ENCODE data around the gene APCDD1L. TPM values are rescaled to one million over a fixed set of nuclear protein-coding genes. Genes with fewer than 3 reads are reported as not detected.

The APCDD1L gene
- total RNA-seq, 4 donors from 2014 or later = 0.07 to 0.22 TPM; not detected in 2

DNA sequence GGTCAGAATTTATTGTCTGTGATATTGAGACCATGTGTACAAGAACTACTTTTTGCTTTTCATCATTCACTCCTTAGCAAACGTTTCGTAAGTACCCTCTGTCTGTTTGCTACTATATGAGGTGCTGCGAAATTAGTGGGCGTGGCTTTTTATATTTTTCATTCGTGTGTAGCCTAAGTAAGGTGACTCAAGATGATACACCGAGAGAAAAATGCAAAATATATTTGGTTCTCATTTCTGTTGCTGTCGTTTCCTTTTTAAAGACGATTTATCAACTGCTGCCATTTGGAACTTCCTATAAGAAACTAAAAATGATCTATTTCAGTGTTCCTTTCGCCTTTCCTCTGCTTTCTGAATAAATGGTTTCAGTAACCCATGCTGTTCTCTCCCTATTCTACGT lies 64.9 kb downstream of the APCDD1L start:
- Histone ChIP-seq H3K27ac (no peak overlapping the region), H3K27me3 (no peaks in the 10 kb centered on the region), H3K4me1 (no peaks in the 10 kb centered on the region), H3K4me3 (no peak overlapping the region), H3K36me3 (peaks cover 0 to 21% of the 10 kb centered on the region in 2 donors), H3K9me3 (no peaks in the 10 kb centered on the region)
- DNase-seq (no peak), ATAC-seq (no peak)
- intact Hi-C loops (cut with DNase I; ENCODE audit: low total_unique reads) = no loop called here
- no peak for TF ChIP-seq POLR2A (IDR thresholded peaks at IDR 0.05)
- TF ChIP-seq, protein P1, sequence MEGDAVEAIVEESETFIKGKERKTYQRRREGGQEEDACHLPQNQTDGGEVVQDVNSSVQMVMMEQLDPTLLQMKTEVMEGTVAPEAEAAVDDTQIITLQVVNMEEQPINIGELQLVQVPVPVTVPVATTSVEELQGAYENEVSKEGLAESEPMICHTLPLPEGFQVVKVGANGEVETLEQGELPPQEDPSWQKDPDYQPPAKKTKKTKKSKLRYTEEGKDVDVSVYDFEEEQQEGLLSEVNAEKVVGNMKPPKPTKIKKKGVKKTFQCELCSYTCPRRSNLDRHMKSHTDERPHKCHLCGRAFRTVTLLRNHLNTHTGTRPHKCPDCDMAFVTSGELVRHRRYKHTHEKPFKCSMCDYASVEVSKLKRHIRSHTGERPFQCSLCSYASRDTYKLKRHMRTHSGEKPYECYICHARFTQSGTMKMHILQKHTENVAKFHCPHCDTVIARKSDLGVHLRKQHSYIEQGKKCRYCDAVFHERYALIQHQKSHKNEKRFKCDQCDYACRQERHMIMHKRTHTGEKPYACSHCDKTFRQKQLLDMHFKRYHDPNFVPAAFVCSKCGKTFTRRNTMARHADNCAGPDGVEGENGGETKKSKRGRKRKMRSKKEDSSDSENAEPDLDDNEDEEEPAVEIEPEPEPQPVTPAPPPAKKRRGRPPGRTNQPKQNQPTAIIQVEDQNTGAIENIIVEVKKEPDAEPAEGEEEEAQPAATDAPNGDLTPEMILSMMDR (IDR thresholded peaks at IDR 0.05 in 4 of 5, conservative IDR thresholded peaks at IDR 0.05 in 1 of 5) = no peak
- in situ Hi-C loops (cut with MboI; ENCODE audit: low sequenced_read_pairs in 4 of 4) = no loop called here

DNA sequence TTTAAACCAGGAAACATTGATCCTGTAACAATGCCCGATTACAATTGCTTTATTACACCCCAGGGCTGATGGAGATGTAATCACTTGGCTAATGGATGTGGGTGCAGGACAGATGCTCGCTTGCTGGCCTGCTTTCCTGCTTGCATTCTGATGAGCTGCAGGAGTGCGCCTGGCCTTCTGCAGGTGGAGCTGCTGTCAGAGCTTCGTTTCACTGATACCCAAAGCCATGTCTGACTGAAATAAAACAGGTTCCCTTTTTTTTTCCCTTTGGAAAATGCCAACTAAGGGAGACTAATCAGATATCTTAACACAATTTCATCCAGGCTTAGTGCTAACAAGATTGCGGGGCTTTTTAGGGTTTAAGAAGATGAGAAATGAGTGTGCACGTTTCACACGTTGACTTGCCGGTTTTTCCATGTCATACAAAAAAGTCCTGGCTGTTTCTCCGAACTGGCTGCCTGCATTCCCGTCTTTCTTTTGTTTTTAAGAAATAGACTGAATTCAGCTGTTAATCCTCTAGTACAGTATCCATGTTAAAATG lies 65.4 kb downstream of the APCDD1L start:
- no peaks in the 10 kb centered on the region for H3K27me3 ChIP-seq
- in situ Hi-C loops (cut with MboI; ENCODE audit: low sequenced_read_pairs in 4 of 4) (loop anchor here (10.0 kb wide), 2 partner anchors 205 to 215 kb away; no protein-coding TSS in a partner anchor), intact Hi-C loops (cut with DNase I; ENCODE audit: low total_unique reads) (loop anchor here (10.0 kb wide), 1 partner anchor 145 kb away; the partner anchor contains the start of gene RAB22A)
- no peak for TF ChIP-seq POLR2A (IDR thresholded peaks at IDR 0.05)
- TF ChIP-seq, protein P1 (IDR thresholded peaks at IDR 0.05 in 4 of 5, conservative IDR thresholded peaks at IDR 0.05 in 1 of 5) = no peak
- peaks cover 0 to 26% of the 10 kb centered on the region in 2 donors for H3K36me3 ChIP-seq
- H3K4me3 ChIP-seq = no peak overlapping the region
- no peaks in the 10 kb centered on the region for H3K4me1 ChIP-seq
- no peak for DNase-seq
- H3K27ac ChIP-seq = no peak overlapping the region
- no peak for ATAC-seq
- no peaks in the 10 kb centered on the region for H3K9me3 ChIP-seq

- no peak for TF ChIP-seq POLR2A (IDR thresholded peaks at IDR 0.05)
- TF ChIP-seq, protein P1 (IDR thresholded peaks at IDR 0.05 in 4 of 5, conservative IDR thresholded peaks at IDR 0.05 in 1 of 5) = no peak
- H3K36me3 ChIP-seq = peaks cover 0 to 34% of the 10 kb centered on the region in 2 donors
- no peak overlapping the region for H3K4me3 ChIP-seq
- H3K27ac ChIP-seq = no peak overlapping the region
- no peaks in the 10 kb centered on the region for H3K9me3 ChIP-seq
- intact Hi-C loops (cut with DNase I; ENCODE audit: low total_unique reads) (loop anchor here (10.0 kb wide), 1 partner anchor 144 kb away; the partner anchor contains the start of gene RAB22A), in situ Hi-C loops (cut with MboI; ENCODE audit: low sequenced_read_pairs in 4 of 4) (loop anchor here (10.0 kb wide), 2 partner anchors 204 to 214 kb away; no protein-coding TSS in a partner anchor)
- no peaks in the 10 kb centered on the region for H3K27me3 ChIP-seq
- no peak for DNase-seq
- no peaks in the 10 kb centered on the region for H3K4me1 ChIP-seq
- ATAC-seq = no peak
Measured at GRCh38 chr20:58448958-58449357, 66.2 kb downstream of the APCDD1L start.

- DNase-seq = peak; percentile 14 to 53
- Histone ChIP-seq H3K27ac (no peak overlapping the region), H3K36me3 (peaks cover 0 to 38% of the 10 kb centered on the region in 2 donors), H3K4me3 (no peak overlapping the region), H3K27me3 (no peaks in the 10 kb centered on the region), H3K4me1 (no peaks in the 10 kb centered on the region), H3K9me3 (no peaks in the 10 kb centered on the region)
- peak; percentile 56 to 86 for ATAC-seq
- no peak for TF ChIP-seq POLR2A (IDR thresholded peaks at IDR 0.05)
- TF ChIP-seq, protein P1 (IDR thresholded peaks at IDR 0.05 in 4 of 5, conservative IDR thresholded peaks at IDR 0.05 in 1 of 5) = peak; percentile 49 to 72 (median 58)
- intact Hi-C loops (cut with DNase I; ENCODE audit: low total_unique reads) (loop anchor here (1.0 to 10.0 kb wide), 2 partner anchors 143 to 210 kb away; partner anchors contain the start of gene RAB22A), in situ Hi-C loops (cut with MboI; ENCODE audit: low sequenced_read_pairs in 4 of 4) (loop anchor here (10.0 kb wide), 2 partner anchors 203 to 213 kb away; no protein-coding TSS in a partner anchor)
Measured at GRCh38 chr20:58447511-58448391, 67.4 kb downstream of the APCDD1L start.

Measured in gastrocnemius medialis (tissue), 4 donors.